Mesothelial cell of epicardium (in vitro differentiated cells): ENCODE measurements around the gene NBEA. TPM values are rescaled to one million over a fixed set of nuclear protein-coding genes. Genes with fewer than 3 reads are reported as not detected.

Experiments
- DNase-seq, 2 experiments: peaks; one replicate each; pipeline ENCODE4 v3.0.0; 2021; ENCODE audit warnings: low spot score in 2 of 2; ENCODE audit not compliant: unreplicated experiment in 2 of 2
- H3K27ac Mint-ChIP-seq: 2 replicates; pipeline ENCODE4 v1.8.0; 2021; ENCODE audit warnings: mixed read lengths
- H3K27me3 Mint-ChIP-seq: 2 replicates; pipeline ENCODE4 v1.8.0; 2021; ENCODE audit warnings: low read depth, mixed read lengths
- H3K36me3 Mint-ChIP-seq: 2 replicates; pipeline ENCODE4 v1.8.0; 2021; ENCODE audit warnings: mixed read lengths
- H3K4me1 Mint-ChIP-seq: 2 replicates; pipeline ENCODE4 v1.8.0; 2021; ENCODE audit warnings: mixed read lengths
- H3K4me3 Mint-ChIP-seq: 2 replicates; pipeline ENCODE4 v1.8.0; 2021; ENCODE audit warnings: mild to moderate bottlenecking, moderate library complexity, mixed read lengths
- H3K9me3 Mint-ChIP-seq: 2 replicates; pipeline ENCODE4 v1.8.0; 2021; ENCODE audit warnings: mixed read lengths
- CTCF ChIP-seq: fragments of 200-600 bp; sonication (generic); IDR thresholded peaks from one replicate; pipeline ENCODE4 v1.5.0; 2021; ENCODE audit warnings: antibody characterized with exemption; ENCODE audit not compliant: unreplicated experiment
- total RNA-seq: library from RNA; stranded (reverse); gene quantifications from 3 replicates; pipeline ENCODE4 v1.2.1, GENCODE V29; 2021

The NBEA gene
- total RNA-seq, 1 donor from 2014 or later, result 32.8 TPM

GRCh38 chr13:35603593-35604285, 661.7 kb downstream of the NBEA start:
- no peak for TF ChIP-seq CTCF
- H3K27ac Mint-ChIP-seq, result no peak overlapping the region
- DNase-seq, result no peak
- H3K4me1 Mint-ChIP-seq, result peaks cover 13% of the 10 kb centered on the region
- no peak overlapping the region for H3K4me3 Mint-ChIP-seq
- H3K9me3 Mint-ChIP-seq, result no peaks in the 10 kb centered on the region
- no peaks in the 10 kb centered on the region for H3K27me3 Mint-ChIP-seq
- peaks cover 4% of the 10 kb centered on the region for H3K36me3 Mint-ChIP-seq

GRCh38 chr13:35614666-35615065, 672.6 kb downstream of the NBEA start:
- Mint-ChIP-seq H3K27me3 (no peaks in the 10 kb centered on the region), H3K36me3 (peaks cover 7% of the 10 kb centered on the region), H3K27ac (no peak overlapping the region), H3K4me1 (peaks cover 2% of the 10 kb centered on the region), H3K4me3 (no peak overlapping the region), H3K9me3 (peaks cover 14% of the 10 kb centered on the region)
- TF ChIP-seq CTCF, result no peak
- no peak for DNase-seq

- no peak for DNase-seq
- Mint-ChIP-seq H3K27me3 (no peaks in the 10 kb centered on the region), H3K4me1 (peaks cover 2% of the 10 kb centered on the region), H3K4me3 (no peak overlapping the region), H3K36me3 (no peaks in the 10 kb centered on the region), H3K9me3 (peaks cover 3% of the 10 kb centered on the region), H3K27ac (no peak overlapping the region)
- TF ChIP-seq CTCF, result no peak
These were observed 675.4 kb downstream of the NBEA start for GRCh38 chr13:35617420-35617819.

GRCh38 chr13:35618565-35619083, 676.6 kb downstream of the NBEA start:
- H3K4me3 Mint-ChIP-seq, result no peak overlapping the region
- no peaks in the 10 kb centered on the region for H3K27me3 Mint-ChIP-seq
- no peaks in the 10 kb centered on the region for H3K9me3 Mint-ChIP-seq
- no peak for TF ChIP-seq CTCF
- H3K27ac Mint-ChIP-seq, result no peak overlapping the region
- no peak for DNase-seq
- H3K36me3 Mint-ChIP-seq, result no peaks in the 10 kb centered on the region
- H3K4me1 Mint-ChIP-seq, result peaks cover 2% of the 10 kb centered on the region

GRCh38 chr13:35621989-35622388, 679.9 kb downstream of the NBEA start:
- H3K27ac Mint-ChIP-seq, result no peak overlapping the region
- no peaks in the 10 kb centered on the region for H3K36me3 Mint-ChIP-seq
- no peak overlapping the region for H3K4me3 Mint-ChIP-seq
- H3K27me3 Mint-ChIP-seq, result no peaks in the 10 kb centered on the region
- DNase-seq, result no peak
- H3K9me3 Mint-ChIP-seq, result no peaks in the 10 kb centered on the region
- TF ChIP-seq CTCF, result no peak
- H3K4me1 Mint-ChIP-seq, result peaks cover 4% of the 10 kb centered on the region
